H1 (cell line): ENCODE measurements around the gene MLEC. TPM values are rescaled to one million over a fixed set of nuclear protein-coding genes. Genes with fewer than 3 reads are reported as not detected.

Experiments
- GABPA ChIP-seq: IDR thresholded peaks from 2 replicates; pipeline ENCODE4 v1.6.1; 2011; ENCODE audit warnings: mild to moderate bottlenecking, low read length, moderate library complexity, borderline replicate concordance; ENCODE audit not compliant: insufficient read depth
- RXRA ChIP-seq: IDR thresholded peaks from 2 replicates; pipeline ENCODE4 v1.6.1; 2011; ENCODE audit warnings: low read depth, mild to moderate bottlenecking, low read length, moderate library complexity; ENCODE audit not compliant: insufficient read depth
- polyA plus RNA-seq, 7 experiments: library from polyadenylated mRNA; depleted of rRNA in 3 of 7; stranded (reverse) in 5 of 7; unstranded in 2 of 7; fragments of >200 nt in 5 of 7; fragments of 200-250 nt in 2 of 7; gene quantifications; 1 replicate in 5 of 7; 2 replicates in 1 of 7; 4 replicates in 1 of 7; pipeline versions ENCODE4 v1.2.1 to v1.2.3, GENCODE V29; 2011 to 2013; ENCODE audit warnings: missing spikeins in 2 of 7, mixed read lengths in 2 of 7
- total RNA-seq: library from RNA; stranded (reverse); fragmentation: NEBNext Ultra II Directional; extraction: Animal tissue kit (Norgen Biotek cat#: 25700); gene quantifications from 2 replicates; pipeline ENCODE4 v1.2.1, GENCODE V29; 2021

MLEC gene
- total and polyA plus RNA-seq, 2 of the 8 experiments (the other 6 are each of a cell fraction or from before 2014, with no cell fraction given), result 37.1 to 260 TPM

DNA sequence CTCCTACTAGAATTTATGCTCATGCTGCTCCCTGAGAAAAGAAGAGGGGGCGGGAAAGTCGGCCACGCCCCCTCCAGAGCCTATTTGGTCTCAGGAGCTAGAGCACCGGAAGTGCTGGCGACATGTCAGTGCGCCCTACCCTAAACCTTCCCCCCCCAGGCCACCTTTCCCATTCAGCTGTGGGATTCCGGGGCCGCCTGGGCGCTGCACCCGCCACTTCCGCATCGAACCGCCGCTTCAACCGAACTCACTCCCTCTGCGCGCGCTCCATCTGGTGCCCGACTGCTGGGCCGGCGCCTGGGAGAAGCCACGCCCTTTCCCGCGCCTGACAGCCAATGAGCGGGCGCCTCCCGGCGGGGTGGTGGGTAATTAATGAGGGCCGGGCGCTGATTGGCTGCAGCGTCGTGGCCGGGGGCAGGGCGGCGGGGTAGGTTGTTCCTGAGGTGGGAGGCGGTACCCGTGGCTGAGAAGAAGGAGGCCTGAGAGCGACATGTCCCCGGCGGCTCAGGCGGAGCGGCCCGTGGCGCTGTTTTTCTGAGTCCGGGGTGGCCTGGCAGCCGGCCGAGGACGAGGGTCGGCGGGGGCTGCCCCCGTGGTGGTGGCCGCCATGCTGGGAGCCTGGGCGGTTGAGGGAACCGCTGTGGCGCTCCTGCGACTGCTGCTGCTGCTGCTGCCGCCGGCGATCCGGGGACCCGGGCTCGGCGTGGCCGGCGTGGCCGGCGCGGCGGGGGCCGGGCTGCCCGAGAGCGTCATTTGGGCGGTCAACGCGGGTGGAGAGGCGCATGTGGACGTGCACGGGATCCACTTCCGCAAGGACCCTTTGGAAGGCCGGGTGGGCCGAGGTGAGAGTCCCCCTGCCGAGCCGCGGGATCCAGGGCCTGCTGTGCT is at the start of gene MLEC (continued):
- no peak for TF ChIP-seq RXRA
- peak; percentile 93 for TF ChIP-seq GABPA
